ENCODE data around the gene SMARCD3.

GRCh38 chr7:151236406-151236805 lies 12.1 kb downstream of the SMARCD3 start:
- TF ChIP-seq CTCF (IDR thresholded peaks at IDR 0.05): no peak
- no peak for TF ChIP-seq ZFX (IDR thresholded peaks at IDR 0.05; ENCODE audit: borderline replicate concordance)

Data from 22Rv1 (cell line).